Measurements from ENCODE around the gene MALT1.

GRCh38 chr18:58785171-58785805 lies 114.0 kb downstream of the MALT1 start:
- TF ChIP-seq, protein P1, sequence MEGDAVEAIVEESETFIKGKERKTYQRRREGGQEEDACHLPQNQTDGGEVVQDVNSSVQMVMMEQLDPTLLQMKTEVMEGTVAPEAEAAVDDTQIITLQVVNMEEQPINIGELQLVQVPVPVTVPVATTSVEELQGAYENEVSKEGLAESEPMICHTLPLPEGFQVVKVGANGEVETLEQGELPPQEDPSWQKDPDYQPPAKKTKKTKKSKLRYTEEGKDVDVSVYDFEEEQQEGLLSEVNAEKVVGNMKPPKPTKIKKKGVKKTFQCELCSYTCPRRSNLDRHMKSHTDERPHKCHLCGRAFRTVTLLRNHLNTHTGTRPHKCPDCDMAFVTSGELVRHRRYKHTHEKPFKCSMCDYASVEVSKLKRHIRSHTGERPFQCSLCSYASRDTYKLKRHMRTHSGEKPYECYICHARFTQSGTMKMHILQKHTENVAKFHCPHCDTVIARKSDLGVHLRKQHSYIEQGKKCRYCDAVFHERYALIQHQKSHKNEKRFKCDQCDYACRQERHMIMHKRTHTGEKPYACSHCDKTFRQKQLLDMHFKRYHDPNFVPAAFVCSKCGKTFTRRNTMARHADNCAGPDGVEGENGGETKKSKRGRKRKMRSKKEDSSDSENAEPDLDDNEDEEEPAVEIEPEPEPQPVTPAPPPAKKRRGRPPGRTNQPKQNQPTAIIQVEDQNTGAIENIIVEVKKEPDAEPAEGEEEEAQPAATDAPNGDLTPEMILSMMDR (IDR thresholded peaks at IDR 0.05), result peak in 1 of 4 experiments; percentile 7
- TF ChIP-seq POLR2AphosphoS5 (IDR thresholded peaks at IDR 0.05), result no peak
- TF ChIP-seq POLR2A (IDR thresholded peaks at IDR 0.05), result no peak

Measured in sigmoid colon (tissue), 4 donors.